ENCODE measurements around the gene BMPR1B. TPM values are rescaled to one million over a fixed set of nuclear protein-coding genes. Genes with fewer than 3 reads are reported as not detected.

BMPR1B gene
- total RNA-seq, 1 experiment from 2014 or later, result not detected

GRCh38 chr4:94714365-94715160 lies 43.2 kb upstream of the BMPR1B start:
- H3K4me1 ChIP-seq (ENCODE audit: control insufficient read depth in 1 of 2, insufficient read depth in 2 of 2, low read length in 2 of 2), result no peaks in the 10 kb centered on the region
- H3K27ac ChIP-seq (ENCODE audit: low read depth, low read length), result no peak overlapping the region
- no peak overlapping the region for H2AFZ ChIP-seq (ENCODE audit: low read depth, low read length, poor library complexity, severe bottlenecking)
- H3K9ac ChIP-seq (ENCODE audit: low read length), result no peak overlapping the region
- no peak overlapping the region for H3K4me2 ChIP-seq (ENCODE audit: low read length)
- H3K9me2 ChIP-seq (ENCODE audit: insufficient read depth), result no peaks in the 10 kb centered on the region
- H3K4me3 ChIP-seq (replicated peaks in 1 of 2; ENCODE audit: low read depth in 1 of 2, low read length in 2 of 2), result no peak overlapping the region
- DNase-seq (ENCODE audit: low read depth, low spot score) (no peak), ATAC-seq (no peak)
- BruUV-seq (replicated peaks), result no TSS peak
- CTCF ChIA-PET, result no interaction called here
- no peak for TF ChIP-seq YY1 (IDR thresholded peaks at IDR 0.05; ENCODE audit: extremely low read depth, insufficient replicate concordance, low read depth, low read length)
- no peak for TF ChIP-seq CBX3 (IDR thresholded peaks at IDR 0.05; ENCODE audit: low read depth)
- TF ChIP-seq TCF7L2 (IDR thresholded peaks at IDR 0.05; ENCODE audit: borderline replicate concordance, extremely low read depth, insufficient read depth, insufficient read length), result no peak
- TF ChIP-seq, protein P1, sequence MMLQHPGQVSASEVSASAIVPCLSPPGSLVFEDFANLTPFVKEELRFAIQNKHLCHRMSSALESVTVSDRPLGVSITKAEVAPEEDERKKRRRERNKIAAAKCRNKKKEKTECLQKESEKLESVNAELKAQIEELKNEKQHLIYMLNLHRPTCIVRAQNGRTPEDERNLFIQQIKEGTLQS (IDR thresholded peaks at IDR 0.05), result no peak
- no peak for TF ChIP-seq SRF (IDR thresholded peaks at IDR 0.05; ENCODE audit: low read depth)
- no peak for TF ChIP-seq RAD21 (IDR thresholded peaks at IDR 0.05; ENCODE audit: low read depth)
- no peak for TF ChIP-seq ZFX (IDR thresholded peaks at IDR 0.05)
- TF ChIP-seq POLR2AphosphoS5 (IDR thresholded peaks at IDR 0.05; ENCODE audit: low read depth, low read length), result no peak
- TF ChIP-seq, protein P2, sequence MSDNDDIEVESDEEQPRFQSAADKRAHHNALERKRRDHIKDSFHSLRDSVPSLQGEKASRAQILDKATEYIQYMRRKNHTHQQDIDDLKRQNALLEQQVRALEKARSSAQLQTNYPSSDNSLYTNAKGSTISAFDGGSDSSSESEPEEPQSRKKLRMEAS (IDR thresholded peaks at IDR 0.05), result no peak
- TF ChIP-seq EZH2phosphoT487 (IDR thresholded peaks at IDR 0.05; ENCODE audit: borderline replicate concordance), result no peak
- TF ChIP-seq EZH2 (IDR thresholded peaks at IDR 0.05), result no peak
- TF ChIP-seq ELF1 (IDR thresholded peaks at IDR 0.05; ENCODE audit: borderline replicate concordance, low read depth), result no peak
- no peak for TF ChIP-seq JUND (IDR thresholded peaks at IDR 0.05)
- TF ChIP-seq SP1 (IDR thresholded peaks at IDR 0.05; ENCODE audit: low read depth), result no peak
- TF ChIP-seq, protein P3, sequence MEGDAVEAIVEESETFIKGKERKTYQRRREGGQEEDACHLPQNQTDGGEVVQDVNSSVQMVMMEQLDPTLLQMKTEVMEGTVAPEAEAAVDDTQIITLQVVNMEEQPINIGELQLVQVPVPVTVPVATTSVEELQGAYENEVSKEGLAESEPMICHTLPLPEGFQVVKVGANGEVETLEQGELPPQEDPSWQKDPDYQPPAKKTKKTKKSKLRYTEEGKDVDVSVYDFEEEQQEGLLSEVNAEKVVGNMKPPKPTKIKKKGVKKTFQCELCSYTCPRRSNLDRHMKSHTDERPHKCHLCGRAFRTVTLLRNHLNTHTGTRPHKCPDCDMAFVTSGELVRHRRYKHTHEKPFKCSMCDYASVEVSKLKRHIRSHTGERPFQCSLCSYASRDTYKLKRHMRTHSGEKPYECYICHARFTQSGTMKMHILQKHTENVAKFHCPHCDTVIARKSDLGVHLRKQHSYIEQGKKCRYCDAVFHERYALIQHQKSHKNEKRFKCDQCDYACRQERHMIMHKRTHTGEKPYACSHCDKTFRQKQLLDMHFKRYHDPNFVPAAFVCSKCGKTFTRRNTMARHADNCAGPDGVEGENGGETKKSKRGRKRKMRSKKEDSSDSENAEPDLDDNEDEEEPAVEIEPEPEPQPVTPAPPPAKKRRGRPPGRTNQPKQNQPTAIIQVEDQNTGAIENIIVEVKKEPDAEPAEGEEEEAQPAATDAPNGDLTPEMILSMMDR (IDR thresholded peaks at IDR 0.05 in 2 of 3, conservative IDR thresholded peaks at IDR 0.05 in 1 of 3; ENCODE audit: borderline replicate concordance in 1 of 3, insufficient read depth in 1 of 3, low read depth in 2 of 3, low read length in 2 of 3), result no peak
- RAD21 ChIA-PET (ENCODE audit: low non-redundant PET in 1 of 2, low total read pairs in 2 of 2, uncharacterized antibody in 2 of 2, unreplicated experiment in 2 of 2), result no interaction called here
- intact Hi-C loops (cut with micrococcal nuclease), result loop anchor here (10.0 kb wide), 1 partner anchor 310 kb away; no protein-coding TSS in a partner anchor
- no peaks in the 10 kb centered on the region for H3K9me3 ChIP-seq (ENCODE audit: control insufficient read depth in 1 of 2, insufficient read depth in 1 of 2, low read depth in 1 of 2, low read length in 2 of 2)
- H3K27me3 ChIP-seq (ENCODE audit: insufficient read depth, low read length), result no peaks in the 10 kb centered on the region
- no peaks in the 10 kb centered on the region for H3K36me3 ChIP-seq (ENCODE audit: control insufficient read depth in 1 of 2, insufficient read depth in 2 of 2, low read length in 2 of 2)
- H3K79me2 ChIP-seq (ENCODE audit: insufficient read depth, low read length), result no peaks in the 10 kb centered on the region
- H4K20me1 ChIP-seq (ENCODE audit: insufficient read depth), result no peaks in the 10 kb centered on the region
- POLR2A ChIA-PET, result no interaction called here

Data from HCT116 (cell line).